ENCODE measurements around the gene SLC12A2.

The SLC12A2 gene

DNA sequence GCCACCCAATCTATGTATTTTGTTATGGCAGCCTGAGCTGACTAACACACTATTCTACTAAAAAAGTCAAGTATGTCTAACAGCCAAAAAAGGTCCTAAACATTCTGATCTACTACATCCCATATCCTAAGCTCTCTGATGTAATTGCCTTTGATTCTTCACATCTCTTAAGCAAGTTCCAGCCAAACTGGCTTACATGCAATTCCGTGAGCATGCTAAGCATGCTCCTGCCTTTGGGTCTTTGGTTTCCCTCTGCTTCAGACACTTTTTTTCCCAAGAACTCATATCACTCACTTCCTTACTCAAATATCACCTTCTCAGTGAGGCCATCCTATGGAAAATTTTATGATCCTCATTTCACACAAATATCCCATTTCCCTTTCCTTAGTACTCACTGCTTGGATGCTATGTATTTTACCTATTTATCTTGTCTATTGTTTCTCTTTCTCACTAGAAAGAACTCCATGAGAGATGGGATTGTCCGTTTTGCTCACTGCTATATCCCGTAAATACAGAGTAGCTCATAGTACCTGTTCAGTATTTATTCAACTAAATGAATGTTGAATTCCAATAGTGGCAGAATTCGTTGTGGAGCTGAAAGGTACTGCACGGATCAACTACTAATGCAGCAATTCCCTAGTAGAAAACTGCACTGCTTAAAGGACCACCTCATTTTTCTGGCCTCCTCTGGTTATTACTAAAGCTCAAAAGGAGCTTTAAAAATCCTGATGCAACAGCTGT lies 2.3 kb upstream of the SLC12A2 start:
- H3K4me3 ChIP-seq (ENCODE audit: low read length) = peak overlapping the region; percentile 83
- no peak for DNase-seq (ENCODE audit: low read depth)
- TF ChIP-seq, protein P1, sequence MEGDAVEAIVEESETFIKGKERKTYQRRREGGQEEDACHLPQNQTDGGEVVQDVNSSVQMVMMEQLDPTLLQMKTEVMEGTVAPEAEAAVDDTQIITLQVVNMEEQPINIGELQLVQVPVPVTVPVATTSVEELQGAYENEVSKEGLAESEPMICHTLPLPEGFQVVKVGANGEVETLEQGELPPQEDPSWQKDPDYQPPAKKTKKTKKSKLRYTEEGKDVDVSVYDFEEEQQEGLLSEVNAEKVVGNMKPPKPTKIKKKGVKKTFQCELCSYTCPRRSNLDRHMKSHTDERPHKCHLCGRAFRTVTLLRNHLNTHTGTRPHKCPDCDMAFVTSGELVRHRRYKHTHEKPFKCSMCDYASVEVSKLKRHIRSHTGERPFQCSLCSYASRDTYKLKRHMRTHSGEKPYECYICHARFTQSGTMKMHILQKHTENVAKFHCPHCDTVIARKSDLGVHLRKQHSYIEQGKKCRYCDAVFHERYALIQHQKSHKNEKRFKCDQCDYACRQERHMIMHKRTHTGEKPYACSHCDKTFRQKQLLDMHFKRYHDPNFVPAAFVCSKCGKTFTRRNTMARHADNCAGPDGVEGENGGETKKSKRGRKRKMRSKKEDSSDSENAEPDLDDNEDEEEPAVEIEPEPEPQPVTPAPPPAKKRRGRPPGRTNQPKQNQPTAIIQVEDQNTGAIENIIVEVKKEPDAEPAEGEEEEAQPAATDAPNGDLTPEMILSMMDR (conservative IDR thresholded peaks at IDR 0.05; ENCODE audit: low read depth, low read length) = peak; percentile 17

DNA sequence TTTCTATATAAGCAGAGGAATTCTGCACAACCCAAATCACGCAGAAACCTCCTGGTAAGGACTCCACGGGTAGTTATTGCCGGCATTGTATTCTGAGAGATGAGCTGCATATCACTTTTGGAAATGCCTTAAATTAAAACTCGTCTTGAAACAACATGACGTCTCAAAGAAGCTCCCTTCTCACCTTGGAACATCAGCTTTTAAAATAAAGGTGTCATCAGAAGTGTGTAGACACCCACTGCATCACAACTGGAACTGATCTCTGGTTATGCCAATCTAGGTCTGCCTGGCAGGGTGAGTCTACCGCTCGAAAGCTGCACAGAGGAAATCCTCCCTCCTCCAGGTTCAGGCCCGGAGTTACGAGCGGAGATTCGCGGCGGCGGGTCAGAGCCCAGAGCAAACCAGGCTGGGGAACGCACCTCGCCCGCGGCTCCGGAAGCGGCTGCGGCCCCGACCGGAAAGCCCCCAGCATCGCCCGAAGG lies 974 bp upstream of the SLC12A2 start:
- DNase-seq (ENCODE audit: low read depth) = no peak
- TF ChIP-seq, protein P1 (conservative IDR thresholded peaks at IDR 0.05; ENCODE audit: low read depth, low read length) = no peak
- H3K4me3 ChIP-seq (ENCODE audit: low read length) = peak overlapping the region; percentile 83

DNA sequence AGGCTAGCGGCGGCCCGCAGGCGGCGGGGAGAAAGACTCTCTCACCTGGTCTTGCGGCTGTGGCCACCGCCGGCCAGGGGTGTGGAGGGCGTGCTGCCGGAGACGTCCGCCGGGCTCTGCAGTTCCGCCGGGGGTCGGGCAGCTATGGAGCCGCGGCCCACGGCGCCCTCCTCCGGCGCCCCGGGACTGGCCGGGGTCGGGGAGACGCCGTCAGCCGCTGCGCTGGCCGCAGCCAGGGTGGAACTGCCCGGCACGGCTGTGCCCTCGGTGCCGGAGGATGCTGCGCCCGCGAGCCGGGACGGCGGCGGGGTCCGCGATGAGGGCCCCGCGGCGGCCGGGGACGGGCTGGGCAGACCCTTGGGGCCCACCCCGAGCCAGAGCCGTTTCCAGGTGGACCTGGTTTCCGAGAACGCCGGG lies 253 bp downstream of the SLC12A2 start:
- peak overlapping the region; percentile 83 for H3K4me3 ChIP-seq (ENCODE audit: low read length)
- DNase-seq (ENCODE audit: low read depth) = no peak

DNA sequence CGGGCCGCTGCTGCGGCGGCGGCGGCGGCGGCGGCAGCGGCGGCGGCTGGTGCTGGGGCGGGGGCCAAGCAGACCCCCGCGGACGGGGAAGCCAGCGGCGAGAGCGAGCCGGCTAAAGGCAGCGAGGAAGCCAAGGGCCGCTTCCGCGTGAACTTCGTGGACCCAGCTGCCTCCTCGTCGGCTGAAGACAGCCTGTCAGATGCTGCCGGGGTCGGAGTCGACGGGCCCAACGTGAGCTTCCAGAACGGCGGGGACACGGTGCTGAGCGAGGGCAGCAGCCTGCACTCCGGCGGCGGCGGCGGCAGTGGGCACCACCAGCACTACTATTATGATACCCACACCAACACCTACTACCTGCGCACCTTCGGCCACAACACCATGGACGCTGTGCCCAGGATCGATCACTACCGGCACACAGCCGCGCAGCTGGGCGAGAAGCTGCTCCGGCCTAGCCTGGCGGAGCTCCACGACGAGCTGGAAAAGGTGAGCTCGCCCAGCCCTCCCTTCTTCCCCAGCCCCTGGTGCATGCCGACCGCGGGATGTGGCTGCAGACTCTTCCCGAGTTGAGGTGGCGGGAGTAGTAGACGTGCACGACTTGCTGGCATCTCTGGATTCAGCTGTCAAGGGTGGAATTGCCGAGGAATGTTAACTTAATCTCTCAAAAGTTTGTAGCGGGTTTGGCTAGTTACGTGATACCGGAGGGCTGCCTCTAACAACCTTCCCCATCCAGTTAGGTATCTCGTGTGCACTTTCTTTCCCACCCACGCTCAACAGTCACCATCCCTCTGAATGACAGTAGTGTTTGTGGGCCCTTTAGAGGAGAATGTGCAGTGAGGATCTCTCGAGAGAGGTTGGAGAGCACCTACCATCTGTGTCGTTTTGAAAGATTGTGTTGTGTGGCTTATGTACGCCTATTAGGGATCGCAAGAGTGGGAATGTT lies 932 bp downstream of the SLC12A2 start:
- H3K4me3 ChIP-seq (ENCODE audit: low read length) = peak overlapping the region; percentile 83
- TF ChIP-seq, protein P1 (conservative IDR thresholded peaks at IDR 0.05; ENCODE audit: low read depth, low read length) = no peak
- DNase-seq (ENCODE audit: low read depth) = no peak

More for the DNA sequence above, 253 bp downstream of the SLC12A2 start:
- TF ChIP-seq, protein P1 (conservative IDR thresholded peaks at IDR 0.05; ENCODE audit: low read depth, low read length) = no peak

DNA sequence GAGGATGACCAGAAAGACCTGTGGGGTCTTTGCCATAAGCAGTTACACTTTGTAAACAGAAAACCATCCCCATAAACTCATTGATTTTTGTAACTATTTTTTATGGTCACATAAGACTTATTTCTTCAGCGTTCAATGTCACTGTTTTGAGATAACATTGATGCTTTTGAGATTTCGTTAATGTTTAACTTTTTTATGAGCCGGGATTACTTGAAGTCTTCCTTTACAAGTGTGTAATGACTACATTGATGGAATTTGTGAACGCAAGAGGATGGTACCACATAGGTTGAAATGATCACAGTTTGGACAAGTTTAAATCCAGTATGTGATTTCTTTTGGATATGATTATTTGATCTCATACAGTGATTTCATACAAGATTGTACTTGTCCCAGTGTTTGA lies 1.8 kb downstream of the SLC12A2 start:
- TF ChIP-seq, protein P1 (conservative IDR thresholded peaks at IDR 0.05; ENCODE audit: low read depth, low read length) = no peak
- peak overlapping the region; percentile 83 for H3K4me3 ChIP-seq (ENCODE audit: low read length)
- DNase-seq (ENCODE audit: low read depth) = no peak

DNA sequence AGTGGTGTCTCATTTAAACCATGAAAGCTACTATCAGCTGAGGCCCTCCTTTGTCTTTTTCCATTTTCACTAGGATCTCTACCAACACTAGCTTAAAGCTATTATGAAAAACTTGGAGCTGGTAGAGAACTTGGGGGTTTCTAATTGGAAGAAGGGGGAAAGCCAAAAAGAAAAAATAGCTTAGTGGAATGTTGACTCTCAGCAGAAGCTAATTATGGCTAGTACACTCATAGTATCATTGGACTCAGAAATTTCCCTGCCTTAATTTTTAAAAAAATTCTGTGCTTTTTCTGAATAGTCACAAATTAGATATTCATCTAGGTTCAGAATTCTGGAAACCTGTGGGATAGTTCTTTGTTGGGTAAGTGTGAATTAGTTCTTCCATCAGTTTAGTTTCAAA lies 8.0 kb downstream of the SLC12A2 start:
- H3K4me3 ChIP-seq (ENCODE audit: low read length) = no peak overlapping the region
- DNase-seq (ENCODE audit: low read depth) = no peak
- TF ChIP-seq, protein P1 (conservative IDR thresholded peaks at IDR 0.05; ENCODE audit: low read depth, low read length) = no peak
